Ishikawa (cell line): ENCODE measurements around the gene ACAD11.

Experiments used
- CEBPB ChIP-seq: IDR thresholded peaks from 2 replicates; pipeline ENCODE4 v1.6.1; 2012
- CREB1 ChIP-seq: IDR thresholded peaks from 2 replicates; pipeline ENCODE4 v1.6.1; 2012; ENCODE audit warnings: low read depth
- EGR1 ChIP-seq: IDR thresholded peaks from 2 replicates; pipeline ENCODE4 v1.6.1; 2012
- EP300 ChIP-seq: IDR thresholded peaks from 2 replicates; pipeline ENCODE4 v1.6.1; 2012; ENCODE audit warnings: borderline replicate concordance
- FOXM1 ChIP-seq: IDR thresholded peaks from 2 replicates; pipeline ENCODE4 v1.6.1; 2012; ENCODE audit warnings: low read depth, borderline replicate concordance
- MAX ChIP-seq: IDR thresholded peaks from 2 replicates; pipeline ENCODE4 v1.6.1; 2012
- NFIC ChIP-seq: IDR thresholded peaks from 2 replicates; pipeline ENCODE4 v1.6.1; 2012
- RAD21 ChIP-seq: IDR thresholded peaks from 2 replicates; pipeline ENCODE4 v1.6.1; 2012; ENCODE audit warnings: low read depth
- REST ChIP-seq: IDR thresholded peaks from 2 replicates; pipeline ENCODE4 v1.6.1; 2012; ENCODE audit warnings: low read depth, mild to moderate bottlenecking
- TAF1 ChIP-seq: IDR thresholded peaks from 2 replicates; pipeline ENCODE4 v1.6.1; 2012; ENCODE audit warnings: low read depth, mild to moderate bottlenecking
- TCF12 ChIP-seq: IDR thresholded peaks from 2 replicates; pipeline ENCODE4 v1.6.1; 2012; ENCODE audit warnings: low read depth
- TEAD4 ChIP-seq: IDR thresholded peaks from 2 replicates; pipeline ENCODE4 v1.6.1; 2012
- USF1 ChIP-seq: IDR thresholded peaks from 2 replicates; pipeline ENCODE4 v1.6.1; 2012
- YY1 ChIP-seq: IDR thresholded peaks from 2 replicates; pipeline ENCODE4 v1.6.1; 2012; ENCODE audit warnings: low read depth
- ZBTB7A ChIP-seq: IDR thresholded peaks from 2 replicates; pipeline ENCODE4 v1.6.1; 2012; ENCODE audit warnings: low read depth

Gene ACAD11

GRCh38 chr3:132517311-132517710, 142.3 kb downstream of the ACAD11 start:
- TF ChIP-seq TEAD4 (no peak), YY1 (no peak), USF1 (no peak), CREB1 (no peak), EGR1 (no peak), FOXM1 (no peak), NFIC (no peak), EP300 (no peak), CEBPB (no peak), TAF1 (no peak)

- no peak for TF ChIP-seq CREB1
- no peak for TF ChIP-seq CEBPB
- TF ChIP-seq RAD21, result no peak
- TF ChIP-seq TAF1, result no peak
- no peak for TF ChIP-seq REST
- TF ChIP-seq USF1, result no peak
- no peak for TF ChIP-seq EP300
- TF ChIP-seq TCF12, result no peak
- TF ChIP-seq TEAD4, result no peak
- TF ChIP-seq EGR1, result no peak
- no peak for TF ChIP-seq ZBTB7A
Observed at GRCh38 chr3:132513057-132513456, 146.6 kb downstream of the ACAD11 start.

- no peak for TF ChIP-seq TCF12
- TF ChIP-seq EP300, result no peak
- TF ChIP-seq MAX, result no peak
- TF ChIP-seq NFIC, result no peak
- no peak for TF ChIP-seq REST
- no peak for TF ChIP-seq RAD21
- no peak for TF ChIP-seq YY1
- TF ChIP-seq USF1, result no peak
- TF ChIP-seq TEAD4, result no peak
- TF ChIP-seq CEBPB, result no peak
- no peak for TF ChIP-seq CREB1
Observed at GRCh38 chr3:132509506-132509905, 150.1 kb downstream of the ACAD11 start.

- TF ChIP-seq TCF12, result no peak
- TF ChIP-seq CEBPB, result no peak
- no peak for TF ChIP-seq NFIC
- TF ChIP-seq TEAD4, result no peak
Observed at GRCh38 chr3:132509096-132509495, 150.5 kb downstream of the ACAD11 start.
